Thyroid gland (tissue), 4 donors: ENCODE results near the gene CLSTN2.

Experiments
- POLR2A ChIP-seq, 2 donors: fragments of 450-650 bp; IDR thresholded peaks; one replicate each; pipeline ENCODE4 v1.6.1; 2017; ENCODE audit warnings: antibody characterized with exemption in 2 of 2, mild to moderate bottlenecking in 2 of 2, moderate library complexity in 1 of 2
- TF ChIP-seq, protein P1 (sequence below), 6 experiments: fragments of 200-600 bp in 3 of 6; fragments of 450-650 bp in 3 of 6; sonication (generic) in 3 of 6; IDR thresholded peaks; one replicate each; pipeline ENCODE4 v1.5.1; 2016 to 2019; ENCODE audit warnings: antibody characterized with exemption in 6 of 6, mild to moderate bottlenecking in 2 of 6, inconsistent platforms in 1 of 6, moderate library complexity in 1 of 6

- TF ChIP-seq, protein P1, sequence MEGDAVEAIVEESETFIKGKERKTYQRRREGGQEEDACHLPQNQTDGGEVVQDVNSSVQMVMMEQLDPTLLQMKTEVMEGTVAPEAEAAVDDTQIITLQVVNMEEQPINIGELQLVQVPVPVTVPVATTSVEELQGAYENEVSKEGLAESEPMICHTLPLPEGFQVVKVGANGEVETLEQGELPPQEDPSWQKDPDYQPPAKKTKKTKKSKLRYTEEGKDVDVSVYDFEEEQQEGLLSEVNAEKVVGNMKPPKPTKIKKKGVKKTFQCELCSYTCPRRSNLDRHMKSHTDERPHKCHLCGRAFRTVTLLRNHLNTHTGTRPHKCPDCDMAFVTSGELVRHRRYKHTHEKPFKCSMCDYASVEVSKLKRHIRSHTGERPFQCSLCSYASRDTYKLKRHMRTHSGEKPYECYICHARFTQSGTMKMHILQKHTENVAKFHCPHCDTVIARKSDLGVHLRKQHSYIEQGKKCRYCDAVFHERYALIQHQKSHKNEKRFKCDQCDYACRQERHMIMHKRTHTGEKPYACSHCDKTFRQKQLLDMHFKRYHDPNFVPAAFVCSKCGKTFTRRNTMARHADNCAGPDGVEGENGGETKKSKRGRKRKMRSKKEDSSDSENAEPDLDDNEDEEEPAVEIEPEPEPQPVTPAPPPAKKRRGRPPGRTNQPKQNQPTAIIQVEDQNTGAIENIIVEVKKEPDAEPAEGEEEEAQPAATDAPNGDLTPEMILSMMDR (IDR thresholded peaks at IDR 0.05), result no peak
- TF ChIP-seq POLR2A (IDR thresholded peaks at IDR 0.05), result no peak
Measured at GRCh38 chr3:140199743-140200142, 264.8 kb downstream of the CLSTN2 start.
